Measurements from ENCODE around the gene PRR13.

DNA sequence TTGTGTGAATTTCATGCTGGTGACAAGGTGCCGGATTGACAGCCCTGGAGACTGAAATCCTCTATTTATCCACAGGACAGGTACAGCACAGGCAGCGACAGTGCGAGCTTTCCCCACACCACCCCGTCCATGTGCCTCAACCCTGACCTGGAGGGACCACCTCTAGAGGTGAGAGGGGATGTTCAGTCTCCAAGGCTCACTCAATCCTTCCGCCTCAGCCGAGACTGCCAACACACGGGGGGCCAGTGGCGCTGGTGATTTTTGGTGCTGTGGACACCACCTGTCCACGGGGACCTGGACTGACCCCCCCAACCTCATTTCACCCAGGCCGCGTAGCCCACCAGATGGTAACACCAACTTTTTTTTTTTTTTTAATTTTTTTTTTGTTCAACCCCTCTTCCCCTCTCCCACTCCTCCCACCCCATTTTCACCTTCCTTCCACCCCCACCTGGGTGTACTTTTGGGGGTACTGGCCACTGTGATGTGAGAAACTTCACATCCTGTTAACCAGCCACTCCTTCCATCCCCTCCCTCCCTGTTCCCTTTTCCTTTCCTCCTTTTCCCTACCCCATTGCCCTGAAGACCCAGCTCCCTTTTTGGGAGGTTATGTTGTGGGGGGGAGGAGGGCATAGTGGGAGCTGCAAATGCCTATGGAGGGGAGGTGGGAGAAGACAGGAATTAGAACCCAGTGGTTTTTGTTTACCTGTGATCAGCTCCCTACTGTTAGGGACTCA lies 23.3 kb downstream of the PRR13 start:
- TF ChIP-seq CTCF (IDR thresholded peaks at IDR 0.05 in 4 of 5, conservative IDR thresholded peaks at IDR 0.05 in 1 of 5) (no peak), POLR2A (IDR thresholded peaks at IDR 0.05) (no peak)
